ENCODE data around the gene ZNF219.

Gene ZNF219

DNA sequence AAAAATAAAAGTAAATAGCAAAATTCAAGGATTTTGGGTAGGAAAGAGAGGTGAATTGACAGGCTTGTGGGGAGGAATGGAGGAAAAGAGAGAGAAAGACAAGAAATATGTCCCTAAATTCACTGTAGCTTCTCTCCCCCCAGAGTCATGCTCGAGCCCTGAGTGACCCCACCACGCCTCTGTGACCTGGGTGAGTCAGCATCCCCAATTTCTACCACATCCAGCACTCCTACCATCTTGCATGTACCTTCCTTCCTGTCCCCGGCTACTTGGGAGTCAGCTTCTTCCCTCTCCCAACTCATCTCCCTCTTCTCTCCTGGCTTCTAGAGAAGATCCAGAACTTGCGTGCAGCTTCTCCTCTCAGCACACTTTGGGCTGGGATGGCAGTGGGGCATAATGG lies 9.8 kb downstream of the ZNF219 start:
- peak overlapping the region in 1 of 2 experiments; percentile 68 for H3K27ac ChIP-seq (ENCODE audit: insufficient read depth in 1 of 2, low read depth in 1 of 2, low read length in 2 of 2, poor library complexity in 1 of 2, severe bottlenecking in 2 of 2)

DNA sequence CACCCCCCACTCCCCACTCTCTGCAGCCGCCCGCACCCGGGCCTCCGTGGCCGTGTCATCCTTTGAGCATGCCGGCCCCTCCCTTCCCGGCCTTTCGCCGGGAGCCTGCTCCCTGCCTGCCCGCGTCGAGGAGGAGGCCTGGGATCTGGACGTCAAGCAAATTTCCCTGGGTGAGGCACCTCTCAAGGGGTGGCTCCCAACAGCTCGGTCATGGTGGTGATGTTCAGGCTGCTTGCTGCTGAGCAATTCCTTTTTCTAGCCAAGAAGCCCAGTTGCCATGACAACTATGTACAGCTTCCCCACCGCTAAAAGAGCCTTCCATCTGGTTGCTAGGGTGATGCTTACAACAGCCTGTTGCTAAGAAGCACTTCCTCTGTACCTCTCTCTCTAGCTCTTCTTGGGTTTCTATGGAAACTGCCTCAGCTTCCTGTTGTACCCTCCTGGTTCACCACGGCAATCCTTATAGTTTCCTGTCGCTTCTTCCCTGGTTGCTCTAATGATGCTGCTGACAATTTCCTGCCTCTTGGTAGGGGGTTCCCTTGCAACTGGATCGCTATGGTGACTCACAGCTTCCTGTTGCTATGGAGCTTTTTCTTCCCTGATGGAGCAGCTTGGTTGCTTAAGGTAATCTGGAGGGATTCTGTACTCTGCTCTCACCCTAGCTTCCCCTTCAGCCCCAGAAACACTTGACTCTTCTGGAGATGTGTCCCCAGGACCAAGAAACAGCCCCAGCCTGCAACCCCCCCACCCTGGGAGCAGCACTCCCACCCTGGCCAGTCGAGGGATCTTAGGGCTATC lies 11.0 kb downstream of the ZNF219 start:
- CTCF ChIA-PET, result interaction anchor here (0.6 to 9.9 kb wide), 11 partner anchors 9 to 76 kb away, joined by 3 to 124 read pairs (median 5); partner anchors contain the start of genes ARHGEF40 and TMEM253
- Histone ChIP-seq H3K4me1 (ENCODE audit: control extremely low read depth in 1 of 4, control insufficient read depth in 4 of 4, insufficient read depth in 4 of 4, low read length in 3 of 4) (peaks cover 0 to 14% (median 11%) of the 10 kb centered on the region in 4 experiments), H3K27me3 (replicated peaks in 2 of 5; ENCODE audit: control insufficient read depth in 4 of 5, insufficient read depth in 5 of 5, low read length in 4 of 5) (no peaks in the 10 kb centered on the region), H3K27ac (ENCODE audit: insufficient read depth in 1 of 2, low read depth in 1 of 2, low read length in 2 of 2, poor library complexity in 1 of 2, severe bottlenecking in 2 of 2) (peak overlapping the region; percentile 62 to 68), H3K36me3 (ENCODE audit: control insufficient read depth in 4 of 4, insufficient read depth in 4 of 4, low read length in 3 of 4) (peaks cover 4 to 63% (median 30%) of the 10 kb centered on the region in 4 experiments), H3K9me3 (ENCODE audit: control extremely low read depth in 1 of 5, control insufficient read depth in 4 of 5, insufficient read depth in 2 of 5, low read depth in 1 of 5, low read length in 4 of 5) (no peaks in the 10 kb centered on the region), H3K4me3 (ENCODE audit: control insufficient read depth in 1 of 7, extremely low read depth in 1 of 7, insufficient read depth in 4 of 7, low read depth in 2 of 7, low read length in 6 of 7) (no peak overlapping the region)
- DNase-seq, result peak; percentile 95 to 99 (median 99)
- POLR2A ChIA-PET, result interaction anchor here (1.0 to 1.4 kb wide), 2 partner anchors 17 to 19 kb away, joined by 5 to 10 read pairs; partner anchors contain the start of gene ARHGEF40
- 58% methylated on average over 13 of the region's 19 CpGs for WGBS (ENCODE audit: insufficient coverage)

More for the DNA sequence above, 9.8 kb downstream of the ZNF219 start:
- no peaks in the 10 kb centered on the region for H3K27me3 ChIP-seq (replicated peaks in 2 of 5; ENCODE audit: control insufficient read depth in 4 of 5, insufficient read depth in 5 of 5, low read length in 4 of 5)
- H3K4me1 ChIP-seq (ENCODE audit: control extremely low read depth in 1 of 4, control insufficient read depth in 4 of 4, insufficient read depth in 4 of 4, low read length in 3 of 4), result peaks cover 0 to 18% (median 13%) of the 10 kb centered on the region in 4 experiments
- ChIA-PET POLR2A (interaction anchor here (2.1 kb wide), 1 partner anchor 16 kb away, joined by 5 read pairs; no protein-coding TSS in a partner anchor), CTCF (interaction anchor here (1.0 to 9.9 kb wide), 8 partner anchors 14 to 409 kb away, joined by 3 to 124 read pairs (median 39); partner anchors contain the start of genes ARHGEF40 and TMEM253)
- H3K4me3 ChIP-seq (ENCODE audit: control insufficient read depth in 1 of 7, extremely low read depth in 1 of 7, insufficient read depth in 4 of 7, low read depth in 2 of 7, low read length in 6 of 7), result no peak overlapping the region
- no peaks in the 10 kb centered on the region for H3K9me3 ChIP-seq (ENCODE audit: control extremely low read depth in 1 of 5, control insufficient read depth in 4 of 5, insufficient read depth in 2 of 5, low read depth in 1 of 5, low read length in 4 of 5)
- peaks cover 4 to 65% (median 30%) of the 10 kb centered on the region in 4 experiments for H3K36me3 ChIP-seq (ENCODE audit: control insufficient read depth in 4 of 4, insufficient read depth in 4 of 4, low read length in 3 of 4)
- WGBS (ENCODE audit: insufficient coverage), result 91% methylated on average over 3 of the region's 4 CpGs
- DNase-seq, result no peak

DNA sequence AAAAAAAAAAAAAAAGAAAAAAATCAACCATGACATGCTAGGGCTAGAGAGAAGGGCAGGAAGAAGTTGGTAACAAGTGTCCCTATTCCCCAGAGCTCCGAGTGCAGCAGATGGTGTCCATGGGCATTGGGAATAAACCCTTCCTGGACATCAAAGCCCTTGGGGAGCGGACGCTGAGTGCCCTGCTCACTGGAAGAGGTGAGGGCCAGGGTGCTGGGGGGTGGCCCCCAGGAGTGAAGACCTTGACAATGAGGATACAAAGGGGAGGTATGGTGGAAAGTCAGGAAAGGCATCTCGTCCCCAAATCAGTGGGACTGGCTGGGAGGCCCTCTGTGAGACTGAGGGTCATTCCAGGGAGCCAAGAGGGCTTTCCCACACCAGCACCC lies 11.6 kb downstream of the ZNF219 start:
- ChIA-PET POLR2A (interaction anchor here (1.0 to 1.4 kb wide), 2 partner anchors 16 to 18 kb away, joined by 5 to 10 read pairs; partner anchors contain the start of gene ARHGEF40), CTCF (interaction anchor here (0.6 to 9.9 kb wide), 10 partner anchors 8 to 76 kb away, joined by 3 to 124 read pairs (median 6); partner anchors contain the start of genes ARHGEF40 and TMEM253)
- H3K27me3 ChIP-seq (replicated peaks in 2 of 5; ENCODE audit: control insufficient read depth in 4 of 5, insufficient read depth in 5 of 5, low read length in 4 of 5), result no peaks in the 10 kb centered on the region
- peak overlapping the region; percentile 13 to 59 for H3K27ac ChIP-seq (ENCODE audit: insufficient read depth in 1 of 2, low read depth in 1 of 2, low read length in 2 of 2, poor library complexity in 1 of 2, severe bottlenecking in 2 of 2)
- no peak overlapping the region for H3K4me3 ChIP-seq (ENCODE audit: control insufficient read depth in 1 of 7, extremely low read depth in 1 of 7, insufficient read depth in 4 of 7, low read depth in 2 of 7, low read length in 6 of 7)
- no peaks in the 10 kb centered on the region for H3K9me3 ChIP-seq (ENCODE audit: control extremely low read depth in 1 of 5, control insufficient read depth in 4 of 5, insufficient read depth in 2 of 5, low read depth in 1 of 5, low read length in 4 of 5)
- WGBS (ENCODE audit: insufficient coverage), result 100% methylated on average over 1 of the region's 4 CpGs
- no peak for DNase-seq
- peaks cover 4 to 65% (median 34%) of the 10 kb centered on the region in 4 experiments for H3K36me3 ChIP-seq (ENCODE audit: control insufficient read depth in 4 of 4, insufficient read depth in 4 of 4, low read length in 3 of 4)
- H3K4me1 ChIP-seq (ENCODE audit: control extremely low read depth in 1 of 4, control insufficient read depth in 4 of 4, insufficient read depth in 4 of 4, low read length in 3 of 4), result peaks cover 0 to 14% (median 10%) of the 10 kb centered on the region in 4 experiments

DNA sequence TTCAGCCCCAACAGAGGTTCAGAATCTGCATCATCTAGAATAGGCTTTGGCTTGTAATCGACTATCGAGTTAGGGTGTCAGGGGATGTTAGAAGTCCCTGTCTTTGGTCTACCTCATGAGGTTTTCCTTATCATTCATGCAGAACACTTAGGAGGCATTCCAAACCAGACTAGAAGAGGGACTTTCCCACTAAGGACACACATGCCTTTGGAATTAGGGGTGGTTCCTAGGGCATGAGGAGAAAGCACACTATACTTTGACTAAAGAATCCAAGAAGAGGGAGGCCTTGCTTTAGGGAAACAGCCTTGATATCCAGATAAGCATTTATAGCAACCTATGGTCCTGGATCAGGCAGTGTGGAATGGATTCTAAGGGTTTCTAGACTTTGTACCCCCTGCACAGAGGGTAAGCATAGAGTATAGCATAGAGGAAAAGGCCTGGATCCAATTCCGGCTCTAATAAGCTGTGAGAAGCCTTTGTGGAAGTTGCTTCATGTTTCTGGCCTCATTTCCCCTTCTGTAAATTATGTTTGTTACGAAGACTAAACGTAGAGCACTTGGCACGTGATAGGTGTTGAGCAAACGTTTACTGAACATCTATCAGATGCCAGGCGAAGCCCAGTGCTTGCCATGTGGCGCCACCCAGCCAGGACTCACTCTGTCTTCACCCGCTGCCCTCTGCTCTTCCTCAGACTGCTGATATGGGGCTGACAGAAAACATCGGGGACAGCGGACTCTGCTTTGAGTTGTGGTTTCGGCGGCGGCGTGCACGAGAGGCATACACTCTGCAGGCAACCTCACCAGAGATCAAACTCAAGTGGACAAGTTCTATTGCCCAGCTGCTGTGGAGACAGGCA lies 13.2 kb downstream of the ZNF219 start:
- H3K4me3 ChIP-seq (ENCODE audit: control insufficient read depth in 1 of 7, extremely low read depth in 1 of 7, insufficient read depth in 4 of 7, low read depth in 2 of 7, low read length in 6 of 7), result no peak overlapping the region
- 93% methylated on average over 17 of the region's 17 CpGs for WGBS (ENCODE audit: insufficient coverage)
- H3K27ac ChIP-seq (ENCODE audit: insufficient read depth in 1 of 2, low read depth in 1 of 2, low read length in 2 of 2, poor library complexity in 1 of 2, severe bottlenecking in 2 of 2), result no peak overlapping the region
- no peaks in the 10 kb centered on the region for H3K27me3 ChIP-seq (replicated peaks in 2 of 5; ENCODE audit: control insufficient read depth in 4 of 5, insufficient read depth in 5 of 5, low read length in 4 of 5)
- CTCF ChIA-PET, result interaction anchor here (0.8 to 9.9 kb wide), 4 partner anchors 7 to 17 kb away, joined by 3 to 124 read pairs (median 10); partner anchors contain the start of gene ARHGEF40
- peak in 1 of 3 donors; percentile 21 for DNase-seq
- POLR2A ChIA-PET, result no interaction called here
- H3K36me3 ChIP-seq (ENCODE audit: control insufficient read depth in 4 of 4, insufficient read depth in 4 of 4, low read length in 3 of 4), result peaks cover 4 to 61% (median 34%) of the 10 kb centered on the region in 4 experiments
- no peaks in the 10 kb centered on the region for H3K9me3 ChIP-seq (ENCODE audit: control extremely low read depth in 1 of 5, control insufficient read depth in 4 of 5, insufficient read depth in 2 of 5, low read depth in 1 of 5, low read length in 4 of 5)
- H3K4me1 ChIP-seq (ENCODE audit: control extremely low read depth in 1 of 4, control insufficient read depth in 4 of 4, insufficient read depth in 4 of 4, low read length in 3 of 4), result peaks cover 0 to 14% (median 10%) of the 10 kb centered on the region in 4 experiments

DNA sequence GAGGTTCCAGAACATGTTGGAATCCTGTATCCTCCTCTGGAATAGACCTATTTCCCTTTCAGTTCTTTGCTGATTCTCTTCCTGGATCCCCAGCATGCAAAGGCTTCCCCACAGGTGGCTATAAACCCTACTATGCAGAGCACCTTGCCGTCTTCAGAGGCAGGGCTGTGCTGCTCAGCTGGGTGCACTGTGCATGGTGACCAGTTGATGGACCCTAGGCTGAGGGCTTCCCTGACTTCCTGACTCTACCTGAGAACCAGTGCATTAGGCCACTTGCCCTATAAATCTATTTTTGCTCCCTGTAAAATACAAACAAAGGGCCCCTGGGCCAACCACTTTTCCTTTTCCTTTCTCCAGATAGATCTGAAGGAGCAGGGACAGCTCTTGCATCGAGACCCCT lies 14.1 kb downstream of the ZNF219 start:
- POLR2A ChIA-PET, result no interaction called here
- WGBS (ENCODE audit: insufficient coverage), result 86% methylated on average over 1 of the region's 2 CpGs
- no peak overlapping the region for H3K27ac ChIP-seq (ENCODE audit: insufficient read depth in 1 of 2, low read depth in 1 of 2, low read length in 2 of 2, poor library complexity in 1 of 2, severe bottlenecking in 2 of 2)

DNA sequence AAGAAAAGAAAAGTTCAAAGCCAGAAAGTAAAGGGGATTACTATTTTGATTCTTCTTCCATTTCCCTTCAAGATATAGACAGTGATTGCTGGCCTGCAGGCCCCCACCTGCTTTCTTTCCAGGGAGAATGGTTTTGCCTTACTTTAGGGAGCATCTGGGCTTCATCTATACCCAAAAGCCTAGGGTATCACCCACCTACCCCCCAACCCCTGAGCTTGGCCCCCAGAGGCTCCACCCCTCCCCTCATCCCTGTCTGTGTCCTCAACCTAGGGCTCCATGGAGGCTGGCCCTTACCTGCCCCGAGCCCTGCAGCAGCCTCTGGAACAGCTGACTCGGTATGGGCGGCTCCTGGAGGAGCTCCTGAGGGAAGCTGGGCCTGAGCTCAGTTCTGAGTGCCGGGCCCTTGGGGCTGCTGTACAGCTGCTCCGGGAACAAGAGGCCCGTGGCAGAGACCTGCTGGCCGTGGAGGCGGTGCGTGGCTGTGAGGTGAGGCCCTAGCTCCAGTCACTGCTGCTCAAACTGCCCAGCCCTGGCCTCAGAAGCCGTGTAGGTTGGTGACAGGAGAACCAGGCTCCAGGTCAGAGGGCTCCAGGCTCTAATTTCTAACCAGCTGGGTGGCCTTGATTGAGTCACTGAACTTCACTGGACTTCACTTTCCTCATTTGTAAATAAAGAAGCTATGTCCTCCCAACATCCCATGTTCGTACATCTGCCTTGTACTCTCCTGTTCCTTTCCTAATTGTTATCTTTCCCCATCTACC lies 14.7 kb downstream of the ZNF219 start:
- H3K4me1 ChIP-seq (ENCODE audit: control extremely low read depth in 1 of 4, control insufficient read depth in 4 of 4, insufficient read depth in 4 of 4, low read length in 3 of 4), result peaks cover 0 to 14% (median 10%) of the 10 kb centered on the region in 4 experiments
- H3K27ac ChIP-seq (ENCODE audit: insufficient read depth in 1 of 2, low read depth in 1 of 2, low read length in 2 of 2, poor library complexity in 1 of 2, severe bottlenecking in 2 of 2), result no peak overlapping the region
- peaks cover 4 to 63% (median 39%) of the 10 kb centered on the region in 4 experiments for H3K36me3 ChIP-seq (ENCODE audit: control insufficient read depth in 4 of 4, insufficient read depth in 4 of 4, low read length in 3 of 4)
- ChIA-PET CTCF (interaction anchor here (1.0 to 9.9 kb wide), 9 partner anchors 9 to 68 kb away, joined by 3 to 124 read pairs (median 6); partner anchors contain the start of gene ARHGEF40), POLR2A (no interaction called here)
- WGBS (ENCODE audit: insufficient coverage), result 96% methylated on average over 11 of the region's 11 CpGs
- H3K4me3 ChIP-seq (ENCODE audit: control insufficient read depth in 1 of 7, extremely low read depth in 1 of 7, insufficient read depth in 4 of 7, low read depth in 2 of 7, low read length in 6 of 7), result no peak overlapping the region
- no peak for DNase-seq
- H3K9me3 ChIP-seq (ENCODE audit: control extremely low read depth in 1 of 5, control insufficient read depth in 4 of 5, insufficient read depth in 2 of 5, low read depth in 1 of 5, low read length in 4 of 5), result no peaks in the 10 kb centered on the region
- no peaks in the 10 kb centered on the region for H3K27me3 ChIP-seq (replicated peaks in 2 of 5; ENCODE audit: control insufficient read depth in 4 of 5, insufficient read depth in 5 of 5, low read length in 4 of 5)

More for the DNA sequence above, 14.1 kb downstream of the ZNF219 start:
- Histone ChIP-seq H3K36me3 (ENCODE audit: control insufficient read depth in 4 of 4, insufficient read depth in 4 of 4, low read length in 3 of 4) (peaks cover 4 to 62% (median 36%) of the 10 kb centered on the region in 4 experiments), H3K9me3 (ENCODE audit: control extremely low read depth in 1 of 5, control insufficient read depth in 4 of 5, insufficient read depth in 2 of 5, low read depth in 1 of 5, low read length in 4 of 5) (no peaks in the 10 kb centered on the region), H3K27me3 (replicated peaks in 2 of 5; ENCODE audit: control insufficient read depth in 4 of 5, insufficient read depth in 5 of 5, low read length in 4 of 5) (no peaks in the 10 kb centered on the region), H3K4me1 (ENCODE audit: control extremely low read depth in 1 of 4, control insufficient read depth in 4 of 4, insufficient read depth in 4 of 4, low read length in 3 of 4) (peaks cover 0 to 14% (median 10%) of the 10 kb centered on the region in 4 experiments), H3K4me3 (ENCODE audit: control insufficient read depth in 1 of 7, extremely low read depth in 1 of 7, insufficient read depth in 4 of 7, low read depth in 2 of 7, low read length in 6 of 7) (no peak overlapping the region)
- CTCF ChIA-PET, result interaction anchor here (1.0 to 9.9 kb wide), 5 partner anchors 8 to 69 kb away, joined by 4 to 124 read pairs (median 9); partner anchors contain the start of gene ARHGEF40
- no peak for DNase-seq
